Sigmoid colon (tissue), 7 donors: ENCODE results near the gene HOMER2. TPM values are rescaled to one million over a fixed set of nuclear protein-coding genes. Genes with fewer than 3 reads are reported as not detected.

ENCODE experiments used
- DNase-seq: peaks from one replicate; pipeline ENCODE4 v3.0.0-alpha.2; 2019
- H3K27ac ChIP-seq, 4 donors: fragments of 200-600 bp; sonication (generic); one replicate each; pipeline ENCODE4 v1.5.1; 2016 to 2019; ENCODE audit warnings: mild to moderate bottlenecking in 1 of 4
- H3K27me3 ChIP-seq, 3 donors: fragments of 200-600 bp; sonication (generic); one replicate each; pipeline ENCODE4 v1.5.1; 2019; ENCODE audit warnings: mild to moderate bottlenecking in 1 of 3
- H3K36me3 ChIP-seq, 4 donors: fragments of 200-600 bp; sonication (generic); one replicate each; pipeline ENCODE4 v1.5.1; 2016 to 2019
- H3K4me1 ChIP-seq, 4 donors: fragments of 200-600 bp; sonication (generic); one replicate each; pipeline ENCODE4 v1.5.1; 2017 to 2019
- H3K4me3 ChIP-seq, 4 donors: fragments of 200-600 bp; sonication (generic); one replicate each; pipeline ENCODE4 v1.5.1; 2017 to 2019; ENCODE audit warnings: mild to moderate bottlenecking in 2 of 4, moderate library complexity in 1 of 4
- H3K9me3 ChIP-seq, 4 donors: fragments of 200-600 bp in 3 of 4; sonication (generic) in 3 of 4; one replicate each; pipeline versions ENCODE4 v1.5.1 to v1.6.1; 2013 to 2019
- EP300 ChIP-seq, 4 donors: sonication (generic); formaldehyde crosslinking; IDR thresholded peaks; one replicate each; pipeline ENCODE4 v1.6.1; 2017; ENCODE audit warnings: antibody characterized with exemption in 4 of 4
- POLR2A ChIP-seq, 2 donors: fragments of 450-650 bp; IDR thresholded peaks; one replicate each; pipeline ENCODE4 v1.6.1; 2016; ENCODE audit warnings: antibody characterized with exemption in 2 of 2, mild to moderate bottlenecking in 2 of 2, moderate library complexity in 2 of 2
- POLR2AphosphoS5 ChIP-seq, 4 donors: sonication (generic); formaldehyde crosslinking; IDR thresholded peaks; one replicate each; pipeline ENCODE4 v1.6.1; 2017; ENCODE audit warnings: antibody characterized with exemption in 4 of 4
- WGBS, 2 donors: extraction: QIAGEN DNeasy Blood & Tissue Kit; methylation state at CpG; one replicate each; pipeline ENCODE4 v1.1.7; 2013; 5-methylcytosine and 5-hydroxymethylcytosine counted together
- intact Hi-C: fragments of 100-400 bp; cut with DNase I; formaldehyde crosslinking; loops from one replicate; pipeline ENCODE4 v1.15.1; 2023
- polyA plus RNA-seq, 3 donors: library from polyadenylated mRNA; stranded (reverse); fragments of 200-250 nt; gene quantifications; one replicate each; pipeline ENCODE4 v1.2.3, GENCODE V29; 2013
- total RNA-seq, 4 donors: library from RNA; depleted of rRNA; stranded (reverse); fragments of >200 nt; gene quantifications; one replicate each; pipeline ENCODE4 v1.1.0, GENCODE V29; 2016
- TF ChIP-seq, protein P1 (sequence below), 4 experiments: fragments of 450-650 bp in 3 of 4; fragments of 200-600 bp in 1 of 4; IDR thresholded peaks; one replicate each; pipeline ENCODE4 v1.5.1; 2016 to 2019; ENCODE audit warnings: antibody characterized with exemption in 4 of 4, mild to moderate bottlenecking in 3 of 4, moderate library complexity in 2 of 4
- donor health status: healthy with polysubstance abuse.
- donor health status: Bipolar disorder and iron deficiency.
- donor health status: healthy.

The HOMER2 gene
- total and polyA plus RNA-seq, 7 donors, result under 0.01 to 16.8 (median 7.1) TPM

DNA sequence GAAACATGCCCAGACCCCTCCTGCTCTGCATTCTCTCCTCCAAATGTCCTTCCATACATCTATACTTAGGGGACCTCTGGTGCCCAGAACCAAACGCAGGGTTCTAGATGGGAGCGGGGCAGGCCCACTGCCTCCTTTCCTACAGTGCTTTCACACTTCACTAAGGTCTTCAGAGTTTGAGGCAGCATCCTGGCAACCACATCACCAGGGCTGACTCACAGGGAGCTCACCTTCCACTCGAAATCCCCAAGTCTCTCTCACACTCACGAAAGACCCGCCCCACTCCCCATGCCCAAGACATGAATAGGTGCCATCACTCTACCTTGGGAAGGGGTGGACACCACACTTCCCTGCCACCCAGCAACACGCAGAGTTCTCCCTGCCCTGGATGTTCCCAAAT, 18.9 kb downstream of the HOMER2 start:
- WGBS, 2 donors, result 85% methylated on average over 6 of the region's 6 CpGs
- no peak overlapping the region for H3K4me3 ChIP-seq
- H3K27ac ChIP-seq, result no peak overlapping the region
- H3K9me3 ChIP-seq, result no peaks in the 10 kb centered on the region
- no peaks in the 10 kb centered on the region for H3K4me1 ChIP-seq
- TF ChIP-seq POLR2AphosphoS5 (IDR thresholded peaks at IDR 0.05) (no peak), POLR2A (IDR thresholded peaks at IDR 0.05) (no peak), EP300 (IDR thresholded peaks at IDR 0.05) (no peak)
- TF ChIP-seq, protein P1, sequence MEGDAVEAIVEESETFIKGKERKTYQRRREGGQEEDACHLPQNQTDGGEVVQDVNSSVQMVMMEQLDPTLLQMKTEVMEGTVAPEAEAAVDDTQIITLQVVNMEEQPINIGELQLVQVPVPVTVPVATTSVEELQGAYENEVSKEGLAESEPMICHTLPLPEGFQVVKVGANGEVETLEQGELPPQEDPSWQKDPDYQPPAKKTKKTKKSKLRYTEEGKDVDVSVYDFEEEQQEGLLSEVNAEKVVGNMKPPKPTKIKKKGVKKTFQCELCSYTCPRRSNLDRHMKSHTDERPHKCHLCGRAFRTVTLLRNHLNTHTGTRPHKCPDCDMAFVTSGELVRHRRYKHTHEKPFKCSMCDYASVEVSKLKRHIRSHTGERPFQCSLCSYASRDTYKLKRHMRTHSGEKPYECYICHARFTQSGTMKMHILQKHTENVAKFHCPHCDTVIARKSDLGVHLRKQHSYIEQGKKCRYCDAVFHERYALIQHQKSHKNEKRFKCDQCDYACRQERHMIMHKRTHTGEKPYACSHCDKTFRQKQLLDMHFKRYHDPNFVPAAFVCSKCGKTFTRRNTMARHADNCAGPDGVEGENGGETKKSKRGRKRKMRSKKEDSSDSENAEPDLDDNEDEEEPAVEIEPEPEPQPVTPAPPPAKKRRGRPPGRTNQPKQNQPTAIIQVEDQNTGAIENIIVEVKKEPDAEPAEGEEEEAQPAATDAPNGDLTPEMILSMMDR (IDR thresholded peaks at IDR 0.05), result no peak
- intact Hi-C loops, result no loop called here
- H3K36me3 ChIP-seq, result no peaks in the 10 kb centered on the region
- DNase-seq, result no peak
- no peaks in the 10 kb centered on the region for H3K27me3 ChIP-seq

DNA sequence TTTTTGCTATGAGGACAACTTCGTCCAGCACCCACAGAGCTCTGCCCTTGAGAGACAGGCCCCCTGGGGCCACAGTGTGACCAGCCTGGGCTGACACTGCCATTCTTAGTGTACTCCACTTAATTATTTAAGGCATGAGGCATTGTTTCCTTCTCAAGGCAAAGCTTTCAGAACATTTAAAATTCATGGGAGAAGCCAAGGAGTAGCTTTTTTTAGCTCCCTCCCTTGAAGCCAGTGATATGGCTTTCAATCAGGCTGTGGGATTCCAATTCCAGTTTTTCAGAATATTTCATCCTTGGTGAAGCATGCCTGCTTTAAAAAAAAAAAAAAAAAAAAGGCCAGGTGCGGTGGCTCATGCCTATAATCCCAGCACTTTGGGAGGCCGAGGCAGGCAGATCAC, 21.3 kb downstream of the HOMER2 start:
- TF ChIP-seq POLR2A (IDR thresholded peaks at IDR 0.05) (no peak), EP300 (IDR thresholded peaks at IDR 0.05) (no peak), POLR2AphosphoS5 (IDR thresholded peaks at IDR 0.05) (no peak)
- TF ChIP-seq, protein P1 (IDR thresholded peaks at IDR 0.05), result no peak
- Histone ChIP-seq H3K4me1 (no peaks in the 10 kb centered on the region), H3K27me3 (no peaks in the 10 kb centered on the region), H3K36me3 (no peaks in the 10 kb centered on the region), H3K9me3 (no peaks in the 10 kb centered on the region), H3K4me3 (no peak overlapping the region), H3K27ac (no peak overlapping the region)
- intact Hi-C loops, result no loop called here
- no peak for DNase-seq
- 83 to 93% methylated on average over 2 to 3 of the region's 3 CpGs for WGBS, 2 donors

DNA sequence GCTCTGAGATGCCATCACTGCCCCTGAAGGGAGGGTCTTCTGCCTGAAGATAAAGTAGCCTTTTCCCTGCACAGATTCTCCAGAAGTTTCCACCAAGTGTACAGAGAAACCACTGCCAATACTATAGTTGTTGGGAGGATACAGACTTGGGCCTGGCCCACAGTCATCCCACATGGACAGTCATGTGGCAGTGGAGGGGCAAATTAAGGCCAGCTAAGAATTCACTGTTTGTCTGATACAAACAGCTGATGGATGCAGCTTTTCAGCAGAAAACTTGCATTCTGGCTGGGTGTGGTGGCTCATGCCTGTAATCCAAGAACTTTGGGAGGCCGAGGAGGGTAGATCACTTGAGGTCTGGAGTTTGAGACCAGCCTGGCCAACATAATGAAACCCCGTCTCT, 22.1 kb downstream of the HOMER2 start:
- Histone ChIP-seq H3K4me3 (no peak overlapping the region), H3K9me3 (no peaks in the 10 kb centered on the region), H3K27me3 (no peaks in the 10 kb centered on the region), H3K36me3 (no peaks in the 10 kb centered on the region), H3K27ac (no peak overlapping the region), H3K4me1 (no peaks in the 10 kb centered on the region)
- DNase-seq, result no peak
- TF ChIP-seq, protein P1 (IDR thresholded peaks at IDR 0.05), result no peak
- TF ChIP-seq POLR2A (IDR thresholded peaks at IDR 0.05) (no peak), EP300 (IDR thresholded peaks at IDR 0.05) (no peak), POLR2AphosphoS5 (IDR thresholded peaks at IDR 0.05) (no peak)
- WGBS, 2 donors, result 93 to 94% methylated on average over 2 of the region's 2 CpGs
- intact Hi-C loops, result no loop called here

DNA sequence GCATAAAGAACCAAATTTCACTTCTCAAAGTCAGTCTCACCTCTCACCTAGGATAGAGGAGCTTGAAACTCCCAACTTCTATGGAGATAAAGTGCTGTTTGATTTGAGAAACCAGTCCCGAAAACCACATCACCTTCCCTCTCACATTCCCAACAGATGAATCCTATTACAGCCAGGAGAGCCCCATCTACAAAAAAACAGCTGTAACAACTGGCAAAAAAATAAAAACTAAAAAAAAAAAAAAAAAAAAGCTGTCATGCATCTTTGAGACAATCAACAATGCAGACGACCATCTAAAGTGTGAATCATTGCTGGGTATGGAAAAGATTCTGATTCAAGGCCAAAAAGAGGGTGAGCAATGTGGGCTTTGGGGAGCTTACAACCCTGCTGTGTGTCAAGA, 23.8 kb downstream of the HOMER2 start:
- Histone ChIP-seq H3K4me1 (no peaks in the 10 kb centered on the region), H3K4me3 (no peak overlapping the region), H3K27ac (no peak overlapping the region), H3K36me3 (no peaks in the 10 kb centered on the region), H3K9me3 (no peaks in the 10 kb centered on the region), H3K27me3 (no peaks in the 10 kb centered on the region)
- intact Hi-C loops, result no loop called here
- TF ChIP-seq EP300 (IDR thresholded peaks at IDR 0.05) (no peak), POLR2AphosphoS5 (IDR thresholded peaks at IDR 0.05) (no peak), POLR2A (IDR thresholded peaks at IDR 0.05) (no peak)
- TF ChIP-seq, protein P1 (IDR thresholded peaks at IDR 0.05), result no peak
- 65 to 83% methylated on average over 2 of the region's 2 CpGs for WGBS, 2 donors
- DNase-seq, result no peak

DNA sequence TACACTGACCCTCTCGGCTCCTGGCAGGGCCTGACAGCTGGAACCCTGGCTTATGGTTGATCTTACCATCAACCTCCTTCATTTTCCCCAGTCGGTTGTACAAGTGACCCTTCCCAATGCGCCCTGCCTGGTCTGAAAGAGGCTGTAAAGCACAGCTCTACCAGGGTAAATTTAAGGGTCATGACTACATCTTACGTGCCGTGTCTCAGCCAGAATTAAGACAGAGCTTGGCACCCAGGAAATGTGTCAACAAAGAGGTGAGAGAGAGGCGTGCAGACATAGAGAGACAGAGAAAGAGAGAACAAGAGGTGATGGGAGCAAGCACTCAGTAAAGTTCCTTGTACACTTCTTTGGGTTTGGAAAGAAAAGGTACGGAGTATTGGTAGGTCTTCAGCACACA, 28.8 kb downstream of the HOMER2 start:
- Histone ChIP-seq H3K4me3 (no peak overlapping the region), H3K9me3 (no peaks in the 10 kb centered on the region), H3K36me3 (no peaks in the 10 kb centered on the region), H3K4me1 (peaks cover 0 to 12% (median 0%) of the 10 kb centered on the region in 4 donors), H3K27me3 (no peaks in the 10 kb centered on the region), H3K27ac (no peak overlapping the region)
- intact Hi-C loops, result no loop called here
- TF ChIP-seq EP300 (IDR thresholded peaks at IDR 0.05) (no peak), POLR2A (IDR thresholded peaks at IDR 0.05) (no peak), POLR2AphosphoS5 (IDR thresholded peaks at IDR 0.05) (no peak)
- TF ChIP-seq, protein P1 (IDR thresholded peaks at IDR 0.05), result no peak
- no peak for DNase-seq
- 93 to 94% methylated on average over 7 of the region's 7 CpGs for WGBS, 2 donors
